Sigmoid colon (tissue), 4 donors: ENCODE data around the gene PAX2.

Experiments used
- CTCF ChIP-seq, 4 experiments: fragments of 450-650 bp in 3 of 4; fragments of 200-600 bp in 1 of 4; IDR thresholded peaks; one replicate each; pipeline ENCODE4 v1.5.1; 2016 to 2019; ENCODE audit warnings: antibody characterized with exemption in 4 of 4, mild to moderate bottlenecking in 3 of 4, moderate library complexity in 2 of 4
- POLR2A ChIP-seq, 2 donors: fragments of 450-650 bp; IDR thresholded peaks; one replicate each; pipeline ENCODE4 v1.6.1; 2016; ENCODE audit warnings: antibody characterized with exemption in 2 of 2, mild to moderate bottlenecking in 2 of 2, moderate library complexity in 2 of 2
- POLR2AphosphoS5 ChIP-seq, 4 donors: sonication (generic); formaldehyde crosslinking; IDR thresholded peaks; one replicate each; pipeline ENCODE4 v1.6.1; 2017; ENCODE audit warnings: antibody characterized with exemption in 4 of 4

GRCh38 chr10:100713049-100713858, 32.1 kb upstream of the PAX2 start:
- TF ChIP-seq POLR2A (IDR thresholded peaks at IDR 0.05) (no peak), CTCF (IDR thresholded peaks at IDR 0.05) (no peak), POLR2AphosphoS5 (IDR thresholded peaks at IDR 0.05) (no peak)
